NCI-H82 (cell line): ENCODE results near the gene NLRP1.
A peak's percentile ranks its signal among the peaks of the same experiment; 100 is the strongest.

ENCODE experiments used
- DNase-seq: peaks from one replicate; lab custom pipeline; 2025; lab: John Stamatoyannopoulos, UW

The NLRP1 gene

GRCh38 chr17:5478992-5479391 lies 105.3 kb downstream of the NLRP1 start:
- DNase-seq, result no peak

- DNase-seq, result no peak
Measured at GRCh38 chr17:5473906-5474305, 110.4 kb downstream of the NLRP1 start.

- no peak for DNase-seq
Measured at GRCh38 chr17:5472511-5472910, 111.8 kb downstream of the NLRP1 start.

GRCh38 chr17:5468075-5468473 lies 116.2 kb downstream of the NLRP1 start:
- DNase-seq, result peak; percentile 38

- DNase-seq, result peak; percentile 16
Measured at GRCh38 chr17:5467416-5467815, 116.9 kb downstream of the NLRP1 start.

GRCh38 chr17:5466295-5466694 lies 118.0 kb downstream of the NLRP1 start:
- DNase-seq, result no peak

DNA sequence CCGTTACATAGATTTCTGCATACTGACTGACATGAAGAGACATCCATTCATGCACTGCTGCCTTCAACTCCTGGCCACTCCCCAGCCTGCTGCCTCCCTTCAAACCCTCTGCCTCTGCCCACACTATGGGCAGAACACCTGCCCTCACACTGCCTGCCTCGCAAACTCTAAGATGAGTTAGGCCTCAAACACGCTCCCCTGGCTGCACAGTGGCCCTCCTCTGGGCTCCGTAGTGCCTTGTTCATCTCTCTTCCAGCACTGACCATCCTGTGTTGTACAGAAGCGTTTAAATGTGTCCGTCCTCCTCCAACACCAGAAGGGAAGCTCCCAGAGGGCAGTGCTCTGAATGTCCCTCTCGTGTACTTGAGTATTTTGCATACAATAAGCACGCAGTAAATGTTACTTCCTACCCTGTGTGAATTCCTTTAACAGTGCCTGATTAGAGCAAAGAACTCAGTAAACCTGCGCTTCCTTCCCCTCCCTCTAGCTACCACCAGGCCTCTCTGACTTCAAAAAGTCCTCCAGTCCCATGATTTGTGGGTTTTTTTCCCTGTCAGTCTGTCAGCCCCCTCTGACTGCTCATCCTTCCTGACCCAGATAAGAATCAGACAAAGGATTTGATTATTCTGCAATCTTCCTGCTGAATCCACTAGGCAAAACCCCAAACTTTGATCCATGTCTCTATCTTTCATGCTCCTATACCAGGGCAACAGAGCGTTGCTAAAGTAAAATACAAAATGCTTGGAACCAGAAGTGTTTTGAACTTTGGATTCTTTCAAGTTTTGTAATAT lies 119.4 kb downstream of the NLRP1 start:
- no peak for DNase-seq
